Activated CD8-positive, alpha-beta T cell treated with anti-CD3 and anti-CD28 coated beads, Interleukin-2, amount 10 ng/mL, durations not matched to agents 7 days and 5 days (primary cell): ENCODE measurements around the gene GIT2. TPM values are rescaled to one million over a fixed set of nuclear protein-coding genes. Genes with fewer than 3 reads are reported as not detected.
A peak's percentile ranks its signal among the peaks of the same experiment; 100 is the strongest.

ENCODE experiments used
- ATAC-seq: fragments of 150-1000 bp; cut with Tn5 transposase; one replicate; pipeline ENCODE4 v1.10.0; 2021; ENCODE audit warnings: moderate library complexity
- CTCF ChIA-PET: fragments of 350-600 bp; sonication (Branson Sonifier 250); formaldehyde crosslinking; loops from one replicate; lab custom pipeline; 2021; ENCODE audit warnings: antibody characterized with exemption; lab: Charles Lee
- POLR2A ChIA-PET: fragments of 350-600 bp; sonication (Branson Sonifier 250); formaldehyde crosslinking; loops from one replicate; lab custom pipeline; 2021; ENCODE audit warnings: antibody characterized with exemption; lab: Charles Lee
- DNase-seq: peaks from one replicate; pipeline ENCODE4 v3.0.0-alpha.2; 2020
- H3K27ac Mint-ChIP-seq: one replicate; pipeline ENCODE4 v1.8.0; 2021; ENCODE audit warnings: mild to moderate bottlenecking, mixed read lengths
- H3K27me3 Mint-ChIP-seq: one replicate; pipeline ENCODE4 v1.8.0; 2021; ENCODE audit warnings: low read depth, mixed read lengths
- H3K36me3 Mint-ChIP-seq: one replicate; pipeline ENCODE4 v1.8.0; 2021; ENCODE audit warnings: low read depth, mixed read lengths
- H3K4me1 Mint-ChIP-seq: one replicate; pipeline ENCODE4 v1.8.0; 2021; ENCODE audit warnings: low read depth, mixed read lengths
- H3K4me3 Mint-ChIP-seq: one replicate; pipeline ENCODE4 v1.8.0; 2021; ENCODE audit warnings: mild to moderate bottlenecking, mixed read lengths
- H3K9me3 Mint-ChIP-seq: one replicate; pipeline ENCODE4 v1.8.0; 2022; ENCODE audit warnings: mixed read lengths; ENCODE audit not compliant: insufficient read depth
- total RNA-seq, 2 experiments: library from RNA; stranded (reverse); gene quantifications; one replicate each; pipeline ENCODE4 v1.2.3, GENCODE V29; 2021

GIT2 gene
- total RNA-seq, result 10 to 100 TPM; 86.6 to 87.7 TPM

DNA sequence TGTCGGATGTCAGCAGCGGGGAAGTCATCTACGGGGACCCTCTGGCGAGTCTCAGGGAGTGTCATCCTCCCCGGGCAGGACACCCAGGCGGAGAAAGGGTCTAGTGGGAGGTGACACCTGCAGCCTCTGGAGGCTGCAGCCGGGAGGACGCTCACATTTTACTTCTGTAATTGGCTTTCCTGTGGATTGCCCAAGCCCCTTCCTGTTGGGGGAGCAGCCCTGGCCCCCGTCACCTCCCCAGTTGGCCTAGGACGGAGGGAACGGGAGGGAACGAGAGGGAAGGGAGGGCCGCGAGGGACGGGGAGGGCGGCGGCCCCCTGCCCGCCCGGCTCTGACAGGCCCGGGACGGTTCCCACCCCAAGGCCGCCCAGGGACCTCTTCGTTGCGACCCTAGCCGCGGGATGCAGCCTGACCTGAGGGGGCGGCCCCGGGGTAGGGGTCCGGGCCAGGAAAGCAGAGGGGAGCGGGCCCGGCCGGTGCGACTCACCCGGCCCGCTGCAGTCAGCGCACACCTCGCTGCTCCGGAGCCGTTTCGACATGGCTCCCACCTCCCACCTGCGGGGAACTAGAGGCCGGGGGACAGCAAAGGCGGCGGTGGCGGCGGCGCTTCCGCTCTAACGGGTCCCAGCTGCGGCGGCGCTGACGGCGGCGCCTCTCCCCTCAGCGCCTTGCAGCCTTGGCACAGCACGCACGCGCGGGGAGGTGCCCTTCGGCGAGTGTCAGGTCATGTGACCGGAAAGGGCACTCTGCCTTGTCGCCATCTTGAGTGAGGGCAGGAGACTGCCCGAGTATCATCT lies at the start of gene GIT2:
TSS of gene GIT2 (minus strand) at position 683 of the 797 bp plus-strand sequence. CDS start at position 539, 144 bp downstream.
- Mint-ChIP-seq H3K27ac (peak within 1 kb of the TSS; percentile 96), H3K4me3 (peak within 1 kb of the TSS; percentile 99), H3K9me3 (no peaks in the 10 kb centered on the region), H3K36me3 (peaks cover 27% of the 10 kb centered on the region), H3K27me3 (no peaks in the 10 kb centered on the region), H3K4me1 (peaks cover 52% of the 10 kb centered on the region)
- ATAC-seq (peak; percentile 78), DNase-seq (peak; percentile 97)
- CTCF ChIA-PET, result interaction anchor here (0.8 to 1.2 kb wide), 3 partner anchors 14 to 151 kb away, joined by 3 to 5 read pairs (median 3); no protein-coding TSS in a partner anchor
- POLR2A ChIA-PET, result interaction anchor here (1.2 to 1.5 kb wide), 4 partner anchors 9 to 473 kb away, joined by 3 to 6 read pairs (median 4); partner anchors contain the start of gene FAM216A

DNA sequence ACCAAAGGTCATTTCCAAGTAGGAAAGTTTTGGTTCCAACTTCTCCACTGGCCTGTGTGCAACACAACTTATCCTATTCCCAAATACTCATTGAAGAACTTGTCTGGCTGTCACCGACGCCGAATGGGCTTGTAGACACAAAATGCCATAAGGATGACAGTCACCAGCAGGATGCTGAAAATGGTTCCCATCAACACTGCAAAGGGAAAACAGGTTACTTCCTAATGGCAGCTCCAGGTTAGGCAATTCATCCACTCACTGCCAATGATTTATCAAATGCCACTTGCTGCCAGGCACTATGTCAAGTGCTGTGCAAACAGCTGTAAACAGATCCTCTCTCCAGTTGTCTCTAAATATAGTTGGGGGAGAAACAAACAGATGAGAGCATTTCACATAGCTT lies 46.1 kb upstream of the GIT2 start:
- POLR2A ChIA-PET, result no interaction called here

DNA sequence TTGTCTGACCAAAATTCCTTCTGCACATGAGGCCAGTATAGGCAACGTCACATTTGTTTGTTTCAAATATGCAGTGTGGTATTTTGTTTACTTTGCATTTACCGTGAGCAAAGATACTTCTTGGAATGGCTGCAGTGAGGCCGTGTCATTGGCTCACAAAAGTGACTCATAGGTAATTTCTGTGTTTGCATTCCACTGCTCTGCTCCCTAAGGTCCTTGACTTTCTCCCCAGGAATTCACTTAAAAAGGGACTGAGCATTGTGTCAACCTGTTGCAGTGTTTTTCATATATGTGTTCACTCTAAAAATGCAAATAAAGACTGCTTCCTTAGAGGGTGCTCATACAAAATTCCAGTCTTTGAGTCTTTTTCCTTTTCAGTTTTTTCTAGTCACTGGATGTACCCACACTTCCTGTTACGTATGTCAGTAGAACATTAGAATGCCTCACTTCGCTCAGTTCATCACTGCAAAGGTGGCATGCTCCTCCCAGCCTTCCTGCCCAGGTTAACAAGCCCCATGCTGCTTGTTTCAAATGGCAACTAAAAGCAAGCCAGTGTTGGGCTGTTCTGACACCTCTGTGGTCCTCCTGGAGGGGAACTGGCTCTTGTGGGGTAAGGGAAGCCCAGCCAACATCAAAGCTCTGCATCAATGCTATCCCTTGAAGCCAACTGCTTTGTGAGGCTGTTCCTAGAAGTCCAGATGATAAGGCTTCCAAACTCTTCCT lies 43.1 kb upstream of the GIT2 start:
- peaks cover 56% of the 10 kb centered on the region for H3K4me1 Mint-ChIP-seq
- no peak overlapping the region for H3K4me3 Mint-ChIP-seq
- peak; percentile 51 for ATAC-seq
- peak; percentile 43 for DNase-seq
- CTCF ChIA-PET, result interaction anchor here (0.8 to 1.6 kb wide), 3 partner anchors 22 to 186 kb away, joined by 3 to 4 read pairs (median 4); no protein-coding TSS in a partner anchor
- H3K27ac Mint-ChIP-seq, result peak overlapping the region; percentile 81
- POLR2A ChIA-PET, result interaction anchor here (0.5 to 1.3 kb wide), 6 partner anchors 9 to 46 kb away, joined by 3 to 8 read pairs (median 4); partner anchors contain the start of genes ANKRD13A and C12orf76
- peaks cover 68% of the 10 kb centered on the region for H3K36me3 Mint-ChIP-seq
- no peaks in the 10 kb centered on the region for H3K27me3 Mint-ChIP-seq
- H3K9me3 Mint-ChIP-seq, result no peaks in the 10 kb centered on the region

More for the DNA sequence above, 46.1 kb upstream of the GIT2 start:
- Mint-ChIP-seq H3K36me3 (peaks cover 53% of the 10 kb centered on the region), H3K9me3 (no peaks in the 10 kb centered on the region), H3K27me3 (no peaks in the 10 kb centered on the region), H3K27ac (peak overlapping the region; percentile 70), H3K4me1 (peaks cover 63% of the 10 kb centered on the region), H3K4me3 (no peak overlapping the region)
- CTCF ChIA-PET, result interaction anchor here (0.7 to 1.4 kb wide), 7 partner anchors 10 to 75 kb away, joined by 3 to 4 read pairs (median 3); no protein-coding TSS in a partner anchor
- no peak for ATAC-seq
- no peak for DNase-seq

DNA sequence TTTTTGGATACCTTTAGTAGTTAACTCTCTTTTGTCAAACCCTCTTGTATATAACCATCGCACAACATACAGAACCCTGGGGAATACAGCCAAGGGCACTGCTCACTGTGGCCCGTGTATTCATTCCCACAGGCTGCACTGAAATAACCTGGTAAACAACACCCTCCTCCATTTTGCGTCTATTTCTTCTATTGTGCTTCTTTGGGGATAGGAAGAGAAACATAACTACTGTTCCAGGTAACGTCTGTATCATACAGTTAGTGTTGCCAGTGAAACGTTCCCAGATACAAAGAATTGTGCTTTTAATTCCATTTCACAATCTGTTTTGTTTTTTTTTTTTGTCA lies 42.5 kb upstream of the GIT2 start:
- POLR2A ChIA-PET, result no interaction called here
- CTCF ChIA-PET, result interaction anchor here (1.6 kb wide), 1 partner anchor 61 kb away, joined by 4 read pairs; no protein-coding TSS in a partner anchor
- H3K36me3 Mint-ChIP-seq, result peaks cover 71% of the 10 kb centered on the region

GRCh38 chr12:110037315-110037714 lies 41.1 kb upstream of the GIT2 start:
- Mint-ChIP-seq H3K4me3 (no peak overlapping the region), H3K36me3 (peaks cover 74% of the 10 kb centered on the region), H3K4me1 (peaks cover 46% of the 10 kb centered on the region), H3K9me3 (no peaks in the 10 kb centered on the region), H3K27ac (no peak overlapping the region), H3K27me3 (no peaks in the 10 kb centered on the region)
- ChIA-PET CTCF (interaction anchor here (1.6 kb wide), 1 partner anchor 62 kb away, joined by 4 read pairs; no protein-coding TSS in a partner anchor), POLR2A (interaction anchor here (0.6 kb wide), 1 partner anchor 42 kb away, joined by 3 read pairs; no protein-coding TSS in a partner anchor)
- DNase-seq (no peak), ATAC-seq (no peak)

More for the DNA sequence above, 42.5 kb upstream of the GIT2 start:
- H3K4me3 Mint-ChIP-seq, result no peak overlapping the region
- peak overlapping the region; percentile 81 for H3K27ac Mint-ChIP-seq
- ATAC-seq (no peak), DNase-seq (no peak)
- H3K9me3 Mint-ChIP-seq, result no peaks in the 10 kb centered on the region
- no peaks in the 10 kb centered on the region for H3K27me3 Mint-ChIP-seq
- H3K4me1 Mint-ChIP-seq, result peaks cover 54% of the 10 kb centered on the region

DNA sequence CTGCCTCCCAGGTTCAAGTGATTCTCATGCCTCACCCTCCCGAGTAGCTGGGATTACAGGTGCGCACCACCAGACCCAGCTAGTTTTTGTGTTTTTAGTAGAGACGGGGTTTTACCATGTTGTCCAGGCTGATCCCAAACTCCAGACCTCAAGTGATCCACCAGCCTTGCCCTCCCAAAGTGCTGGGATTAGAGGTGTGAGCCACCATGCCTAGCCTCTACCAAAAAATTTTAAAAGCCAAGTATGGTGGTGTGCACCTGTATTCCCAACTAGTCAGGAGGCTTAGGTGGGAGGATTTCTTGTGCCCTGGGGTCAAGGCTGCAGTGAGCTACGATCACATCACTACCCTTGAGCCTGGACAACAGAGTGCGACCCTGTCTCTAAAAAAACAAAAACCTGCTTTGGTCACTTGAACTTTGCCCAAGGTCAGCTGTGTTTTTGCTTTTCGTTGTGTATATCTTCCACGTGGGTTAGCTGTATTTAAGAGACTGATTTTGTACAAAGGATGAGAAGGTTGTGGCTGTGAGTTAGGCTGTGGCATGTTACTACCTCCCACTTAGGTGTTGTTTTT lies 39.5 kb upstream of the GIT2 start:
- Mint-ChIP-seq H3K4me1 (peaks cover 30% of the 10 kb centered on the region), H3K4me3 (no peak overlapping the region), H3K36me3 (peaks cover 70% of the 10 kb centered on the region), H3K27ac (no peak overlapping the region), H3K9me3 (no peaks in the 10 kb centered on the region), H3K27me3 (no peaks in the 10 kb centered on the region)
- DNase-seq (no peak), ATAC-seq (no peak)
- ChIA-PET CTCF (interaction anchor here (1.1 to 1.2 kb wide), 2 partner anchors 11 to 28 kb away, joined by 3 to 4 read pairs; no protein-coding TSS in a partner anchor), POLR2A (no interaction called here)

DNA sequence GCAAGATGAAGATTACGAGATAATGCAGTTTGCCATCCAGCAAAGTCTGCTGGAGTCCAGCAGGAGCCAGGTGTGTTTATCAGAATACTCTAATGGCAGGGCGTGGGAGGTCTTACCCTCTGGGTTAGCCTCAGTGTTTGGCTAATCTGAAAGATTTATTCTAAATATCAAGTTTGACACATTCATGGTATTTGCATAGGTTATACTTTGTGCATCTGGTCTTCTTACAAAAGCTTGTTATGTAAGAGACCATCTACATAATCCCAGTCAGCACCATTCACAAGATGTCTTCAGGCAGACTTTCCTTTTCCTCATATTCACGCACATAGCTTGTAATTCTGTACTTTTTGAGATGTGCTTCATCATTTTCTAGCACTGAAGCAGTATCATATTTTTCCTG lies 37.7 kb upstream of the GIT2 start:
- Mint-ChIP-seq H3K4me3 (no peak overlapping the region), H3K27ac (no peak overlapping the region), H3K9me3 (no peaks in the 10 kb centered on the region), H3K4me1 (peaks cover 13% of the 10 kb centered on the region), H3K27me3 (no peaks in the 10 kb centered on the region), H3K36me3 (peaks cover 65% of the 10 kb centered on the region)
- ChIA-PET CTCF (interaction anchor here (0.7 to 1.2 kb wide), 3 partner anchors 10 to 34 kb away, joined by 3 to 4 read pairs (median 3); partner anchors contain the start of gene ANKRD13A), POLR2A (no interaction called here)
- ATAC-seq, result no peak
- DNase-seq, result no peak

GRCh38 chr12:110029290-110029815 lies 33.2 kb upstream of the GIT2 start:
- Mint-ChIP-seq H3K4me1 (peaks cover 2% of the 10 kb centered on the region), H3K4me3 (no peak overlapping the region), H3K27ac (no peak overlapping the region), H3K9me3 (no peaks in the 10 kb centered on the region), H3K36me3 (peaks cover 60% of the 10 kb centered on the region), H3K27me3 (no peaks in the 10 kb centered on the region)
- POLR2A ChIA-PET, result no interaction called here
- DNase-seq, result no peak
- no peak for ATAC-seq
- CTCF ChIA-PET, result no interaction called here

- H3K27ac Mint-ChIP-seq, result no peak overlapping the region
- no peaks in the 10 kb centered on the region for H3K9me3 Mint-ChIP-seq
- POLR2A ChIA-PET, result interaction anchor here (1.9 kb wide), 1 partner anchor 12 kb away, joined by 8 read pairs; no protein-coding TSS in a partner anchor
- ATAC-seq, result no peak
- CTCF ChIA-PET, result interaction anchor here (0.6 to 1.2 kb wide), 2 partner anchors 10 to 11 kb away, joined by 3 read pairs; no protein-coding TSS in a partner anchor
- DNase-seq, result no peak
- no peak overlapping the region for H3K4me3 Mint-ChIP-seq
- H3K4me1 Mint-ChIP-seq, result peaks cover 2% of the 10 kb centered on the region
- H3K36me3 Mint-ChIP-seq, result peaks cover 57% of the 10 kb centered on the region
- H3K27me3 Mint-ChIP-seq, result no peaks in the 10 kb centered on the region
These were observed 32.2 kb upstream of the GIT2 start for GRCh38 chr12:110028323-110028722.

DNA sequence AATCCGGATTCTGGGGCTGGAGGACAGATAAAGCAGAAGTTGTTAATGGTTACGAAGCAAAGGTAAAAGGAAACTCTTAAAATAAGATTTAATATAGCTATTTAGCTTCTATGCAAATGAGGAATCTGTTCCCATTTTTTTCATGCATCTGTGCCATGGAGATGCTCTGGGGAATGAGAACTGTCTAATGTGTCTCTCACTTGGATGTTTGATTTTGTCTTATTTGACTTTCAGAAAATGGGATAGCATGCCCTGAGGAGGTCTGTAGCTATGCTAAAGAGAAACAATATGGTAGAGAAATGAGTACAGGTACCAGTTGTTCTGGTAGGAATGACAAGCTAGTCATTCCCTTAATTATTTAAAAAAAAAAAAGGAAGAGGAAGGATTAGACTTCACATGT lies 27.9 kb upstream of the GIT2 start:
- ChIA-PET CTCF (interaction anchor here (0.9 to 2.1 kb wide), 6 partner anchors 9 to 407 kb away, joined by 3 to 4 read pairs (median 3); no protein-coding TSS in a partner anchor), POLR2A (interaction anchor here (1.9 kb wide), 1 partner anchor 25 kb away, joined by 6 read pairs; the partner anchor contains the start of gene ANKRD13A)
- no peaks in the 10 kb centered on the region for H3K9me3 Mint-ChIP-seq
- H3K27ac Mint-ChIP-seq, result no peak overlapping the region
- H3K4me3 Mint-ChIP-seq, result no peak overlapping the region
- DNase-seq (no peak), ATAC-seq (no peak)
- H3K27me3 Mint-ChIP-seq, result no peaks in the 10 kb centered on the region
- H3K4me1 Mint-ChIP-seq, result peaks cover 3% of the 10 kb centered on the region
- H3K36me3 Mint-ChIP-seq, result peaks cover 62% of the 10 kb centered on the region
